CD14-positive monocyte (primary cell): Measurements from ENCODE around the gene IL1R2. TPM values are rescaled to one million over a fixed set of nuclear protein-coding genes. Genes with fewer than 3 reads are reported as not detected.

Experiments
- DNase-seq, 3 donors: peaks; one replicate each; pipeline ENCODE4 v3.0.0-alpha.2; 2011 to 2022
- H2AFZ ChIP-seq: 2 replicates; pipeline ENCODE4 v1.6.0; 2012; ENCODE audit warnings: mild to moderate bottlenecking, low read depth, low read length, inconsistent platforms; ENCODE audit not compliant: insufficient read depth, poor library complexity, severe bottlenecking
- H3K27ac ChIP-seq, 2 donors: 1 replicate in 1 of 2; 2 replicates in 1 of 2; pipeline ENCODE4 v1.5.1; 2012 to 2013; ENCODE audit warnings: low read length in 2 of 2, control low read depth in 1 of 2, inconsistent platforms in 1 of 2, low read depth in 1 of 2, mild to moderate bottlenecking in 1 of 2
- H3K27me3 ChIP-seq, 2 donors: one replicate each; pipeline versions ENCODE4 v1.6.0 to v1.6.1; 2011 to 2013; ENCODE audit warnings: low read length in 2 of 2; ENCODE audit not compliant: control insufficient read depth in 2 of 2, insufficient read depth in 2 of 2
- H3K36me3 ChIP-seq, 2 donors: replicated peaks in 1 of 2; 1 replicate in 1 of 2; 2 replicates in 1 of 2; pipeline versions ENCODE4 v1.5.1 to v1.6.1; 2012 to 2013; ENCODE audit warnings: low read length in 2 of 2, control low read depth in 1 of 2, inconsistent platforms in 1 of 2, mild to moderate bottlenecking in 1 of 2; ENCODE audit not compliant: insufficient read depth in 2 of 2, control insufficient read depth in 1 of 2
- H3K4me1 ChIP-seq, 2 donors: 1 replicate in 1 of 2; 2 replicates in 1 of 2; pipeline versions ENCODE4 v1.5.1 to v1.6.1; 2012 to 2013; ENCODE audit warnings: low read length in 2 of 2, control low read depth in 1 of 2, inconsistent platforms in 1 of 2, mild to moderate bottlenecking in 1 of 2, moderate library complexity in 1 of 2; ENCODE audit not compliant: insufficient read depth in 2 of 2, control insufficient read depth in 1 of 2
- H3K4me2 ChIP-seq: replicated peaks from 2 replicates; pipeline ENCODE3; 2012; ENCODE audit warnings: low read length, moderate library complexity, mild to moderate bottlenecking; ENCODE audit not compliant: poor library complexity, severe bottlenecking; ENCODE audit errors: extremely low read depth
- H3K4me3 ChIP-seq, 3 experiments: fragments of 200-600 bp in 1 of 3; sonication (generic) in 1 of 3; replicated peaks in 1 of 3; 1 replicate in 2 of 3; 2 replicates in 1 of 3; pipeline ENCODE4 v1.5.1; 2011 to 2013; ENCODE audit warnings: low read length in 3 of 3, mild to moderate bottlenecking in 3 of 3, control low read depth in 2 of 3, low read depth in 2 of 3, inconsistent platforms in 1 of 3, moderate library complexity in 1 of 3
- H3K79me2 ChIP-seq: 2 replicates; pipeline ENCODE4 v1.6.0; 2012; ENCODE audit warnings: mild to moderate bottlenecking, control low read depth, inconsistent platforms, low read length, moderate library complexity; ENCODE audit not compliant: insufficient read depth
- H3K9ac ChIP-seq: 2 replicates; pipeline ENCODE4 v1.6.0; 2017; ENCODE audit warnings: low read length, mild to moderate bottlenecking; ENCODE audit not compliant: insufficient read depth, poor library complexity, severe bottlenecking
- H3K9me3 ChIP-seq, 2 donors: replicated peaks in 1 of 2; 1 replicate in 1 of 2; 2 replicates in 1 of 2; pipeline versions ENCODE4 v1.5.1 to v1.6.1; 2012 to 2013; ENCODE audit warnings: low read length in 2 of 2, control low read depth in 1 of 2; ENCODE audit not compliant: control insufficient read depth in 1 of 2, insufficient read depth in 1 of 2
- H4K20me1 ChIP-seq: 2 replicates; pipeline ENCODE4 v1.6.0; 2012; ENCODE audit warnings: mild to moderate bottlenecking, low read length, control low read depth, moderate library complexity; ENCODE audit not compliant: insufficient read depth
- H3K27ac Mint-ChIP-seq, 7 donors: one replicate each; pipeline ENCODE4 v1.8.0; 2020; ENCODE audit warnings: mild to moderate bottlenecking in 7 of 7, mixed read lengths in 7 of 7, moderate library complexity in 6 of 7, inconsistent platforms in 2 of 7
- H3K27me3 Mint-ChIP-seq, 3 donors: one replicate each; pipeline ENCODE4 v1.8.0; 2021 to 2022; ENCODE audit warnings: low read depth in 3 of 3, mild to moderate bottlenecking in 3 of 3, mixed read lengths in 3 of 3, moderate library complexity in 3 of 3, inconsistent platforms in 1 of 3
- H3K36me3 Mint-ChIP-seq, 2 donors: one replicate each; pipeline ENCODE4 v1.8.0; 2020; ENCODE audit warnings: mixed read lengths in 2 of 2, inconsistent platforms in 1 of 2, mild to moderate bottlenecking in 1 of 2
- H3K4me1 Mint-ChIP-seq: one replicate; pipeline ENCODE4 v1.8.0; 2020; ENCODE audit warnings: mild to moderate bottlenecking, mixed read lengths
- H3K4me3 Mint-ChIP-seq, 2 donors: one replicate each; pipeline ENCODE4 v1.8.0; 2020; ENCODE audit warnings: mild to moderate bottlenecking in 2 of 2, mixed read lengths in 2 of 2, moderate library complexity in 1 of 2
- H3K9me3 Mint-ChIP-seq, 7 donors: one replicate each; pipeline ENCODE4 v1.8.0; 2020 to 2022; ENCODE audit warnings: mixed read lengths in 7 of 7, mild to moderate bottlenecking in 6 of 7, moderate library complexity in 6 of 7, inconsistent platforms in 2 of 7
- CTCF ChIP-seq: fragments of 200-600 bp; IDR thresholded peaks from one replicate; pipeline ENCODE4 v1.8.0; 2022; ENCODE audit warnings: antibody characterized with exemption, mild to moderate bottlenecking
- WGBS: methylation state at CpG from one replicate; pipeline ENCODE4 v1.1.5; 2013; ENCODE audit warnings: missing lambda C conversion rate; ENCODE audit not compliant: insufficient coverage; 5-methylcytosine and 5-hydroxymethylcytosine counted together
- intact Hi-C, 2 donors: fragments of 100-400 bp; cut with micrococcal nuclease; formaldehyde crosslinking; loops; one replicate each; pipeline versions ENCODE4 v1.15.0 to v1.15.1; 2023
- polyA plus RNA-seq, 3 donors: library from polyadenylated mRNA; depleted of rRNA in 1 of 3; unstranded in 2 of 3; stranded (reverse) in 1 of 3; fragments of 300-500 nt in 2 of 3; fragments of >200 nt in 1 of 3; fragmentation: Illumina TruSeq in 2 of 3; gene quantifications; 1 replicate in 2 of 3; 2 replicates in 1 of 3; pipeline ENCODE4 v1.2.3, GENCODE V29; 2012 to 2021

Gene IL1R2
- polyA plus RNA-seq, 3 donors, result 5.9 to 12.0 (median 6.2) TPM

- no peak for DNase-seq
- H3K4me3 Mint-ChIP-seq, result no peak overlapping the region
- Histone ChIP-seq H4K20me1 (no peaks in the 10 kb centered on the region), H2AFZ (peak overlapping the region; percentile 51), H3K36me3 (no peaks in the 10 kb centered on the region), H3K4me3 (no peak overlapping the region), H3K4me2 (peak overlapping the region; percentile 25), H3K27ac (peak overlapping the region in 1 of 2 donors; percentile 2), H3K9ac (no peak overlapping the region), H3K27me3 (no peaks in the 10 kb centered on the region), H3K4me1 (peaks cover 64 to 73% of the 10 kb centered on the region in 2 donors), H3K9me3 (no peaks in the 10 kb centered on the region), H3K79me2 (no peaks in the 10 kb centered on the region)
- intact Hi-C loops, result no loop called here
- H3K9me3 Mint-ChIP-seq, result peaks cover 0 to 6% (median 0%) of the 10 kb centered on the region in 7 donors
- peaks cover 0 to 4% (median 3%) of the 10 kb centered on the region in 3 donors for H3K27me3 Mint-ChIP-seq
- H3K36me3 Mint-ChIP-seq, result peaks cover 6 to 7% of the 10 kb centered on the region in 2 donors
- no peak for TF ChIP-seq CTCF
- peak overlapping the region in 4 of 7 donors; percentile 37 to 81 (median 62) for H3K27ac Mint-ChIP-seq
- H3K4me1 Mint-ChIP-seq, result peaks cover 78% of the 10 kb centered on the region
- 77% methylated on average over 2 of the region's 8 CpGs for WGBS
Measured at GRCh38 chr2:102037681-102038080, 45.9 kb downstream of the IL1R2 start.

- peaks cover 42 to 51% of the 10 kb centered on the region in 2 donors for H3K4me1 ChIP-seq
- no peaks in the 10 kb centered on the region for H3K36me3 ChIP-seq
- no peak for TF ChIP-seq CTCF
- H3K9ac ChIP-seq, result no peak overlapping the region
- intact Hi-C loops, result no loop called here
- H2AFZ ChIP-seq, result no peak overlapping the region
- peaks cover 0 to 4% (median 0%) of the 10 kb centered on the region in 7 donors for H3K9me3 Mint-ChIP-seq
- 63% methylated on average over 3 of the region's 3 CpGs for WGBS
- H3K4me1 Mint-ChIP-seq, result peaks cover 63% of the 10 kb centered on the region
- DNase-seq, result peak in 1 of 3 donors; percentile 25
- peak overlapping the region in 1 of 3 experiments; percentile 26 for H3K4me3 ChIP-seq
- peaks cover 6 to 7% of the 10 kb centered on the region in 2 donors for H3K36me3 Mint-ChIP-seq
- H3K27ac Mint-ChIP-seq, result peak overlapping the region; percentile 86 to 95 (median 90)
- H3K27ac ChIP-seq, result peak overlapping the region; percentile 48 to 85
- no peaks in the 10 kb centered on the region for H3K27me3 ChIP-seq
- no peaks in the 10 kb centered on the region for H4K20me1 ChIP-seq
- H3K4me2 ChIP-seq, result no peak overlapping the region
- no peaks in the 10 kb centered on the region for H3K79me2 ChIP-seq
- no peaks in the 10 kb centered on the region for H3K9me3 ChIP-seq
- H3K27me3 Mint-ChIP-seq, result peaks cover 0 to 6% (median 6%) of the 10 kb centered on the region in 3 donors
- peak overlapping the region in 1 of 2 donors; percentile 3 for H3K4me3 Mint-ChIP-seq
Measured at GRCh38 chr2:102040229-102040628, 48.5 kb downstream of the IL1R2 start.
